Panc1 (cell line): ENCODE data around the gene PAPSS1.

ENCODE experiments used
- POLR2AphosphoS5 ChIP-seq: IDR thresholded peaks from 2 replicates; pipeline ENCODE4 v1.6.1; 2012; ENCODE audit warnings: mild to moderate bottlenecking, low read depth, low read length, moderate library complexity
- SIN3A ChIP-seq: IDR thresholded peaks from 2 replicates; pipeline ENCODE4 v1.6.1; 2012; ENCODE audit warnings: low read depth, mild to moderate bottlenecking, low read length, moderate library complexity, borderline replicate concordance; ENCODE audit not compliant: insufficient read depth
- TF ChIP-seq, protein P1 (sequence below): fragments of 450-650 bp; IDR thresholded peaks from 2 replicates; pipeline ENCODE4 v1.5.1; 2017; ENCODE audit warnings: mild to moderate bottlenecking
- TF ChIP-seq, protein P2 (sequence below), 2 experiments: IDR thresholded peaks; 2 replicates each; pipeline ENCODE4 v1.6.1; 2011 to 2012; ENCODE audit warnings: low read depth in 2 of 2, control low read depth in 1 of 2, low read length in 1 of 2, mild to moderate bottlenecking in 1 of 2, moderate library complexity in 1 of 2; ENCODE audit not compliant: insufficient read depth in 1 of 2

DNA sequence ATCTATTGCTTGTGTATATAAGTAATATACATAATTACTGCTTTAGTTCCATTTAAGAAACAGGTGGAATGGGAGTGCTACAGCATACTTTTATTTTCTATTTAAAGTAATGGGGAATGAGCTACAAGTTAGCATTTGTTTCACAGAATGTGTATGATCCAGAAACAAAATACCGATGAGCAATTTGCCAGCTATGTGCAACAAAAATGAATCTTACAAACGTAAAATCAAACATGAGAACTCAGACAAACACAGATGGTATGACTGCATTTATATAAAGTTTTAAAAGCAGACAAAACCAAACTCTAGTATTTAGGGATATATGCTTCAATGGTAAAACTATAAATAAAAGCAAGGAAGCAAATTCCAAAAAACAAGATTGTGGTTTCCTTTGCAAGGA lies 141.7 kb downstream of the PAPSS1 start:
- TF ChIP-seq, protein P1, sequence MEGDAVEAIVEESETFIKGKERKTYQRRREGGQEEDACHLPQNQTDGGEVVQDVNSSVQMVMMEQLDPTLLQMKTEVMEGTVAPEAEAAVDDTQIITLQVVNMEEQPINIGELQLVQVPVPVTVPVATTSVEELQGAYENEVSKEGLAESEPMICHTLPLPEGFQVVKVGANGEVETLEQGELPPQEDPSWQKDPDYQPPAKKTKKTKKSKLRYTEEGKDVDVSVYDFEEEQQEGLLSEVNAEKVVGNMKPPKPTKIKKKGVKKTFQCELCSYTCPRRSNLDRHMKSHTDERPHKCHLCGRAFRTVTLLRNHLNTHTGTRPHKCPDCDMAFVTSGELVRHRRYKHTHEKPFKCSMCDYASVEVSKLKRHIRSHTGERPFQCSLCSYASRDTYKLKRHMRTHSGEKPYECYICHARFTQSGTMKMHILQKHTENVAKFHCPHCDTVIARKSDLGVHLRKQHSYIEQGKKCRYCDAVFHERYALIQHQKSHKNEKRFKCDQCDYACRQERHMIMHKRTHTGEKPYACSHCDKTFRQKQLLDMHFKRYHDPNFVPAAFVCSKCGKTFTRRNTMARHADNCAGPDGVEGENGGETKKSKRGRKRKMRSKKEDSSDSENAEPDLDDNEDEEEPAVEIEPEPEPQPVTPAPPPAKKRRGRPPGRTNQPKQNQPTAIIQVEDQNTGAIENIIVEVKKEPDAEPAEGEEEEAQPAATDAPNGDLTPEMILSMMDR: no peak
- TF ChIP-seq, protein P2, sequence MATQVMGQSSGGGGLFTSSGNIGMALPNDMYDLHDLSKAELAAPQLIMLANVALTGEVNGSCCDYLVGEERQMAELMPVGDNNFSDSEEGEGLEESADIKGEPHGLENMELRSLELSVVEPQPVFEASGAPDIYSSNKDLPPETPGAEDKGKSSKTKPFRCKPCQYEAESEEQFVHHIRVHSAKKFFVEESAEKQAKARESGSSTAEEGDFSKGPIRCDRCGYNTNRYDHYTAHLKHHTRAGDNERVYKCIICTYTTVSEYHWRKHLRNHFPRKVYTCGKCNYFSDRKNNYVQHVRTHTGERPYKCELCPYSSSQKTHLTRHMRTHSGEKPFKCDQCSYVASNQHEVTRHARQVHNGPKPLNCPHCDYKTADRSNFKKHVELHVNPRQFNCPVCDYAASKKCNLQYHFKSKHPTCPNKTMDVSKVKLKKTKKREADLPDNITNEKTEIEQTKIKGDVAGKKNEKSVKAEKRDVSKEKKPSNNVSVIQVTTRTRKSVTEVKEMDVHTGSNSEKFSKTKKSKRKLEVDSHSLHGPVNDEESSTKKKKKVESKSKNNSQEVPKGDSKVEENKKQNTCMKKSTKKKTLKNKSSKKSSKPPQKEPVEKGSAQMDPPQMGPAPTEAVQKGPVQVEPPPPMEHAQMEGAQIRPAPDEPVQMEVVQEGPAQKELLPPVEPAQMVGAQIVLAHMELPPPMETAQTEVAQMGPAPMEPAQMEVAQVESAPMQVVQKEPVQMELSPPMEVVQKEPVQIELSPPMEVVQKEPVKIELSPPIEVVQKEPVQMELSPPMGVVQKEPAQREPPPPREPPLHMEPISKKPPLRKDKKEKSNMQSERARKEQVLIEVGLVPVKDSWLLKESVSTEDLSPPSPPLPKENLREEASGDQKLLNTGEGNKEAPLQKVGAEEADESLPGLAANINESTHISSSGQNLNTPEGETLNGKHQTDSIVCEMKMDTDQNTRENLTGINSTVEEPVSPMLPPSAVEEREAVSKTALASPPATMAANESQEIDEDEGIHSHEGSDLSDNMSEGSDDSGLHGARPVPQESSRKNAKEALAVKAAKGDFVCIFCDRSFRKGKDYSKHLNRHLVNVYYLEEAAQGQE (IDR thresholded peaks at IDR 0.05; ENCODE audit: insufficient read depth in 1 of 2, low read depth in 2 of 2, low read length in 1 of 2): no peak
- TF ChIP-seq SIN3A (no peak), POLR2AphosphoS5 (no peak)
